Suprapubic skin (tissue), 4 donors: ENCODE measurements around the gene CASP3. TPM values are rescaled to one million over a fixed set of nuclear protein-coding genes. Genes with fewer than 3 reads are reported as not detected.

ENCODE experiments used
- DNase-seq, 2 donors: peaks; one replicate each; pipeline ENCODE4 v3.0.0-alpha.2; 2019; ENCODE audit warnings: low spot score in 2 of 2
- H3K27ac ChIP-seq: fragments of 200-600 bp; sonication (generic); one replicate; pipeline ENCODE4 v1.5.1; 2019
- H3K27me3 ChIP-seq: fragments of 200-600 bp; sonication (generic); one replicate; pipeline ENCODE4 v1.5.1; 2019
- H3K36me3 ChIP-seq: fragments of 200-600 bp; sonication (generic); one replicate; pipeline ENCODE4 v1.5.1; 2019
- H3K4me1 ChIP-seq: fragments of 200-600 bp; sonication (generic); one replicate; pipeline ENCODE4 v1.5.1; 2019
- H3K4me3 ChIP-seq: fragments of 200-600 bp; sonication (generic); one replicate; pipeline ENCODE4 v1.5.1; 2019; ENCODE audit warnings: mild to moderate bottlenecking
- H3K9me3 ChIP-seq: fragments of 200-600 bp; sonication (generic); one replicate; pipeline ENCODE4 v1.5.1; 2019
- EP300 ChIP-seq: sonication (generic); formaldehyde crosslinking; IDR thresholded peaks from one replicate; pipeline ENCODE4 v1.6.1; 2017; ENCODE audit warnings: antibody characterized with exemption
- POLR2A ChIP-seq, 2 donors: fragments of 450-650 bp; IDR thresholded peaks; one replicate each; pipeline ENCODE4 v1.6.1; 2017; ENCODE audit warnings: antibody characterized with exemption in 2 of 2, mild to moderate bottlenecking in 2 of 2, moderate library complexity in 2 of 2
- POLR2AphosphoS5 ChIP-seq, 3 donors: sonication (generic); formaldehyde crosslinking; IDR thresholded peaks; one replicate each; pipeline ENCODE4 v1.6.1; 2017; ENCODE audit warnings: antibody characterized with exemption in 3 of 3
- WGBS: methylation state at CpG from one replicate; pipeline ENCODE4 v1.1.5; 2018; 5-methylcytosine and 5-hydroxymethylcytosine counted together
- total RNA-seq, 4 donors: library from RNA; depleted of rRNA; stranded (reverse); fragments of >200 nt; gene quantifications; one replicate each; pipeline ENCODE4 v1.1.0, GENCODE V29; 2016
- TF ChIP-seq, protein P1 (sequence below), 2 donors: fragments of 200-600 bp in 1 of 2; fragments of 450-650 bp in 1 of 2; sonication (generic) in 1 of 2; IDR thresholded peaks; one replicate each; pipeline ENCODE4 v1.5.1; 2016 to 2019; ENCODE audit warnings: antibody characterized with exemption in 2 of 2, mild to moderate bottlenecking in 1 of 2, moderate library complexity in 1 of 2

CASP3 gene
- total RNA-seq, 4 donors from 2014 or later: 13.4 to 16.6 (median 15.0) TPM

DNA sequence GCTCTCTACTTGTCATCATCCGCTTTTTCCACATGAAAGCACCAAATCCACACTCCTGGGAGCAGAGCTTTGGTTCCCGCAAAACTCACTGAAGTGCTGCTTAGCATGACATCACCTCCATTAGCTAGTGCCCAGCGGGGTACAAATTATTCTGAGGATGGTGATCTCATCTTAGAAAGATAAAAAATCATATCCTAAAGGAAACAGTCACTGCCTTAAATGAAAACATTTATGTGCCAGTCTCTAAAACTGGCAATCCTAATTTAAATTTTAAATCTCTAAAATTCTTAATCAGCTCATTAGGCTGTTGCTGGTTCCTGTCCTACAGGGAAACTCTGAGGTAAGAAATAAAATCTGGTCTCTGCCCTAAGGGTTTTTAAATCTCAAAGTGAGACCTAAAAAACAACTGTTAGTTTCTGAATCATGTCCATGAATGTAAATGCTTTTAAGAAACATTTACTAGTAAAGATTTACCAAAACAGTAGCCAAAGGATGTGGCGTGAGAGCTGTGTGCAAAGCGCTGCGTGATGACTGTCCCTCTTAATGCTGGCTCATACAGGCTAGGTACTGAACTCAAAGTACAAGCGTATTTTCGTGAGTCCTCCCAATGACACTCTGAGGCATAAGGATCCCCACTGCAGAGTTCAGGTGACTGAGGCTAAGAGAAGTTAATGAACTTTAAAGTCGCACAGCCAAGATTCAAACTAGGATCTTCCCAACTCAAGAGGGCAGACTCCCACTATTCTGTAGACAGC lies 4.5 kb downstream of the CASP3 start:
- WGBS: 77% methylated on average over 9 of the region's 9 CpGs
- peaks cover 36% of the 10 kb centered on the region for H3K4me1 ChIP-seq
- no peak overlapping the region for H3K4me3 ChIP-seq
- H3K27me3 ChIP-seq: no peaks in the 10 kb centered on the region
- DNase-seq: no peak
- TF ChIP-seq EP300: no peak
- peaks cover 8% of the 10 kb centered on the region for H3K36me3 ChIP-seq
- H3K27ac ChIP-seq: no peak overlapping the region
- H3K9me3 ChIP-seq: no peaks in the 10 kb centered on the region

DNA sequence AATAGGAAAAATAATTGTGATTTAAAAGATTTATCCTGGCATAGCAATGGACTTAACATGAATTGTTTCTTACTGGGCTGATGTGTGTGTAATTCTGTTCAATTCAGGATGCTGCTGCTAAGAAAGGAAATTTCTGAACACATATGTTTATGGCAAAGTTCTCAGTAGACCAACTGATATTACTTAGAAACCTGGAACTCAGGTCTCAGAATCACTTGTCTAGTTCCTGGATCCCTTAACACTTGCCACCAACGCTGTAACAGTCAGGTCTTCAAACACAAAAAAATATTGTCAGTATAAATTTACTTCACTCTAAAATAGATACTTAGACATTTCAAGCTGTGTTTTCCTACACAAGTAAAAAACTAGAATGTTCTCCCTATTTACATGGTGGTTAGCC lies 5.5 kb downstream of the CASP3 start:
- Histone ChIP-seq H3K27me3 (no peaks in the 10 kb centered on the region), H3K4me3 (no peak overlapping the region), H3K36me3 (peaks cover 8% of the 10 kb centered on the region), H3K9me3 (no peaks in the 10 kb centered on the region), H3K27ac (no peak overlapping the region), H3K4me1 (peaks cover 39% of the 10 kb centered on the region)
- TF ChIP-seq POLR2A (IDR thresholded peaks at IDR 0.05): no peak
- TF ChIP-seq EP300: no peak
- TF ChIP-seq, protein P1, sequence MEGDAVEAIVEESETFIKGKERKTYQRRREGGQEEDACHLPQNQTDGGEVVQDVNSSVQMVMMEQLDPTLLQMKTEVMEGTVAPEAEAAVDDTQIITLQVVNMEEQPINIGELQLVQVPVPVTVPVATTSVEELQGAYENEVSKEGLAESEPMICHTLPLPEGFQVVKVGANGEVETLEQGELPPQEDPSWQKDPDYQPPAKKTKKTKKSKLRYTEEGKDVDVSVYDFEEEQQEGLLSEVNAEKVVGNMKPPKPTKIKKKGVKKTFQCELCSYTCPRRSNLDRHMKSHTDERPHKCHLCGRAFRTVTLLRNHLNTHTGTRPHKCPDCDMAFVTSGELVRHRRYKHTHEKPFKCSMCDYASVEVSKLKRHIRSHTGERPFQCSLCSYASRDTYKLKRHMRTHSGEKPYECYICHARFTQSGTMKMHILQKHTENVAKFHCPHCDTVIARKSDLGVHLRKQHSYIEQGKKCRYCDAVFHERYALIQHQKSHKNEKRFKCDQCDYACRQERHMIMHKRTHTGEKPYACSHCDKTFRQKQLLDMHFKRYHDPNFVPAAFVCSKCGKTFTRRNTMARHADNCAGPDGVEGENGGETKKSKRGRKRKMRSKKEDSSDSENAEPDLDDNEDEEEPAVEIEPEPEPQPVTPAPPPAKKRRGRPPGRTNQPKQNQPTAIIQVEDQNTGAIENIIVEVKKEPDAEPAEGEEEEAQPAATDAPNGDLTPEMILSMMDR (IDR thresholded peaks at IDR 0.05): no peak
- no peak for TF ChIP-seq POLR2AphosphoS5 (IDR thresholded peaks at IDR 0.05)
- no peak for DNase-seq
- WGBS: 83% methylated on average over 1 of the region's 1 CpG

DNA sequence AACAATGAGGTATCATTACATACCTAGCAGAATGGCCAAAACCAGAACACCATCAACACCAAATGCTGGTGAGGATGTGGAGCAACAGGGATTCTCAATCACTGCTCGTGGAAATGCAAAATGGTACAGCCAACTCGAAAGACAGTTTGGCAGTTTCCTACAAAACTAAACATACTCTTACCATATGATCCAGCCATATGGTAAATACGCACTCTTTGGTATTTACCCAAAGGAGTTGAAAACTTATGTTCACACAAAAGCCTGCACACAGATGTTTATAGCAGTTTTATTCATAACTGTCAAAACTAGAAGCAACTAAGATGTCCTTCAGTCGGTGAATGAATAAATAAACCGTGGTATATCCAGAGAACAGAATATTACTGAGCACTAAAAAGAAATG lies 7.8 kb downstream of the CASP3 start:
- no peak for TF ChIP-seq EP300
- DNase-seq: no peak
- peaks cover 19% of the 10 kb centered on the region for H3K4me1 ChIP-seq
- H3K27ac ChIP-seq: no peak overlapping the region
- H3K4me3 ChIP-seq: no peak overlapping the region
- no peaks in the 10 kb centered on the region for H3K27me3 ChIP-seq
- H3K9me3 ChIP-seq: no peaks in the 10 kb centered on the region
- peaks cover 23% of the 10 kb centered on the region for H3K36me3 ChIP-seq
- WGBS: 93% methylated on average over 5 of the region's 5 CpGs

DNA sequence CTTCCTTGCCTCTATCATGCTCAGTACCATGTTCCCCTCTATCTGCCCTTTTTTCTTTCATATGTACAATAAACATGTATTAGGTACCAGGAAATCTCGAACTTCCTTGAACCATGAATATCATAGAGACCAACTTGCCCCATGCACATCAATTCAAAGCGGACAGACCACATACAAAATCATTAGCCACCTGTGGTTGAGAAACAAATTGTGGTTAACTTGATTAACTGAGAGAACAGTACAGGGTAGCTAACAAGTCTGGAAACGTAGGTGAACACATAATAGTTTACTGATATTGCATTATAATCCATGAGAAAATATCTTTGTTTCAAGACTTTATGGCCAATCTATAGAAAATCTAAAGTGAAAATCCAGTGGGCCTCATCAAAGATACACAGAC lies 8.2 kb downstream of the CASP3 start:
- WGBS: 87% methylated on average over 3 of the region's 3 CpGs
- Histone ChIP-seq H3K4me3 (no peak overlapping the region), H3K9me3 (no peaks in the 10 kb centered on the region), H3K4me1 (peaks cover 15% of the 10 kb centered on the region), H3K27ac (no peak overlapping the region), H3K27me3 (no peaks in the 10 kb centered on the region), H3K36me3 (peaks cover 23% of the 10 kb centered on the region)
- no peak for DNase-seq
- TF ChIP-seq, protein P1 (IDR thresholded peaks at IDR 0.05): no peak
- no peak for TF ChIP-seq EP300
- no peak for TF ChIP-seq POLR2A (IDR thresholded peaks at IDR 0.05)
- TF ChIP-seq POLR2AphosphoS5 (IDR thresholded peaks at IDR 0.05): no peak

DNA sequence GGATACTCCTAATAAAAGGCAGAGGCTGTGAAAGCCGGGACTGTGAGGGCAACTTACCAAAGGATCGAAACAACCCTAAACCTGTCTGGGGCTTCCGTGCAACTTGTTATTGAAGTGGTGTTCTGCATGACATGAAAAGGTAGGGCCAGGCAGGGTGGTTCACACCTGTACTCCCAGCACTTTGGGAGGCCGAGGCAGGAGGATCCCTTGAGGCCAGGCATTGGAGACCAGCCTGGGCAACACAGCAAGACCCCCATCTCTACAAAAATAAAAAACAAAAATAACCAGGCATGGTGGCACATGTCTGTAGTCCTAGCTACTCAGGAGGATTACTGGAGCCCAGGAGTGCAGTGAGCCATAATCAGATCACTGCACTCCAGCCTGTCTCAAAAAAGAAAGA lies 12.3 kb downstream of the CASP3 start:
- TF ChIP-seq POLR2AphosphoS5 (IDR thresholded peaks at IDR 0.05): no peak
- TF ChIP-seq, protein P1 (IDR thresholded peaks at IDR 0.05): no peak
- TF ChIP-seq POLR2A (IDR thresholded peaks at IDR 0.05): no peak
- no peak for TF ChIP-seq EP300
- no peak overlapping the region for H3K27ac ChIP-seq
- no peaks in the 10 kb centered on the region for H3K9me3 ChIP-seq
- DNase-seq: no peak
- H3K36me3 ChIP-seq: peaks cover 50% of the 10 kb centered on the region
- no peaks in the 10 kb centered on the region for H3K27me3 ChIP-seq
- no peak overlapping the region for H3K4me3 ChIP-seq
- WGBS: 94% methylated on average over 4 of the region's 4 CpGs
- peaks cover 4% of the 10 kb centered on the region for H3K4me1 ChIP-seq

DNA sequence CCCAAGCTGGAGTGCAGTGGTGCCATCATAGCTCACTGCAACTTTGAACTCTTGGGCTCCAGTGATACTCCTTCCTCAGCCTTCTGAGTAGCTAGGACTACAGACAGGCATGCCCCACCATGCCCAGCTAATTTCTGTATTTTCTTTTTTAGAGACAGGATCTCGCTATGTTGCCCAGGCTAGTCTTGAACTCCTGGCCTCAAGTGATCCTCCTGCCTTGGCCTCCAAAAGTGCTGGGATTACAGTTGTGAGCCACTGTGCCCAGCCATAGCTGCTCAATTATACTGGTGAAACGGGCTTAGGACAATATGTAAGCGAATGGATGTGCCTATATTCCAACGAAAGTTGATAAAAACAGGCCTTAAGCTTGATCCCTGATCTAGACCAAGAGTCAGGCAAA lies 13.1 kb downstream of the CASP3 start:
- no peak overlapping the region for H3K27ac ChIP-seq
- H3K9me3 ChIP-seq: no peaks in the 10 kb centered on the region
- 94% methylated on average over 4 of the region's 4 CpGs for WGBS
- H3K36me3 ChIP-seq: peaks cover 56% of the 10 kb centered on the region
- no peak overlapping the region for H3K4me3 ChIP-seq
- peaks cover 4% of the 10 kb centered on the region for H3K4me1 ChIP-seq
- TF ChIP-seq POLR2AphosphoS5 (IDR thresholded peaks at IDR 0.05): no peak
- TF ChIP-seq EP300: no peak
- TF ChIP-seq, protein P1 (IDR thresholded peaks at IDR 0.05): no peak
- TF ChIP-seq POLR2A (IDR thresholded peaks at IDR 0.05): no peak
- DNase-seq: no peak
- no peaks in the 10 kb centered on the region for H3K27me3 ChIP-seq
